Duodenal mucosa (tissue), 2 donors: ENCODE results near the gene LMNA.

Experiments used
- H3K27ac ChIP-seq: one replicate; pipeline ENCODE4 v1.7.0; 2013; ENCODE audit warnings: low read depth, low read length
- H3K27me3 ChIP-seq, 2 donors: one replicate each; pipeline ENCODE4 v1.7.0; 2013; ENCODE audit warnings: low read length in 2 of 2, control low read depth in 1 of 2; ENCODE audit not compliant: insufficient read depth in 2 of 2, control insufficient read depth in 1 of 2
- H3K36me3 ChIP-seq, 2 donors: one replicate each; pipeline ENCODE4 v1.7.0; 2013; ENCODE audit warnings: low read length in 2 of 2, control low read depth in 1 of 2; ENCODE audit not compliant: insufficient read depth in 2 of 2, control insufficient read depth in 1 of 2
- H3K4me1 ChIP-seq, 2 donors: one replicate each; pipeline ENCODE4 v1.7.0; 2013; ENCODE audit warnings: low read length in 2 of 2, control low read depth in 1 of 2; ENCODE audit not compliant: insufficient read depth in 2 of 2, control insufficient read depth in 1 of 2
- H3K4me3 ChIP-seq, 2 donors: one replicate each; pipeline ENCODE4 v1.7.0; 2013; ENCODE audit warnings: low read length in 2 of 2, low read depth in 1 of 2
- H3K9ac ChIP-seq, 2 donors: one replicate each; pipeline ENCODE4 v1.7.0; 2013; ENCODE audit warnings: low read length in 2 of 2, low read depth in 1 of 2
- H3K9me3 ChIP-seq, 2 donors: one replicate each; pipeline ENCODE4 v1.7.0; 2013; ENCODE audit warnings: low read length in 2 of 2, control low read depth in 1 of 2; ENCODE audit not compliant: control insufficient read depth in 1 of 2

Gene LMNA

GRCh38 chr1:156104065-156104810 is 10.3 kb upstream of the LMNA start:
- H3K27ac ChIP-seq = peak overlapping the region; percentile 93
- peaks cover 58 to 60% of the 10 kb centered on the region in 2 donors for H3K4me1 ChIP-seq
- H3K27me3 ChIP-seq = no peaks in the 10 kb centered on the region
- no peaks in the 10 kb centered on the region for H3K9me3 ChIP-seq
- H3K4me3 ChIP-seq = peak overlapping the region in 1 of 2 donors; percentile 68
- peak overlapping the region; percentile 52 to 72 for H3K9ac ChIP-seq
- no peaks in the 10 kb centered on the region for H3K36me3 ChIP-seq

GRCh38 chr1:156104861-156105832 is 9.4 kb upstream of the LMNA start:
- Histone ChIP-seq H3K36me3 (no peaks in the 10 kb centered on the region), H3K27me3 (no peaks in the 10 kb centered on the region), H3K9me3 (no peaks in the 10 kb centered on the region), H3K4me3 (peak overlapping the region in 1 of 2 donors; percentile 68), H3K4me1 (peaks cover 56 to 58% of the 10 kb centered on the region in 2 donors), H3K27ac (peak overlapping the region; percentile 93), H3K9ac (peak overlapping the region; percentile 58 to 85)

GRCh38 chr1:156106624-156107488 is 7.7 kb upstream of the LMNA start:
- Histone ChIP-seq H3K27ac (peak overlapping the region; percentile 78), H3K9me3 (no peaks in the 10 kb centered on the region), H3K36me3 (no peaks in the 10 kb centered on the region), H3K4me3 (peak overlapping the region; percentile 33 to 48), H3K9ac (peak overlapping the region; percentile 57 to 85), H3K27me3 (no peaks in the 10 kb centered on the region), H3K4me1 (peaks cover 46 to 47% of the 10 kb centered on the region in 2 donors)

- no peaks in the 10 kb centered on the region for H3K9me3 ChIP-seq
- peaks cover 34 to 36% of the 10 kb centered on the region in 2 donors for H3K4me1 ChIP-seq
- H3K27me3 ChIP-seq = no peaks in the 10 kb centered on the region
- H3K4me3 ChIP-seq = no peak overlapping the region
- H3K9ac ChIP-seq = no peak overlapping the region
- H3K27ac ChIP-seq = no peak overlapping the region
- H3K36me3 ChIP-seq = no peaks in the 10 kb centered on the region
These were observed 6.5 kb upstream of the LMNA start for GRCh38 chr1:156108057-156108456.

- Histone ChIP-seq H3K9me3 (no peaks in the 10 kb centered on the region), H3K36me3 (no peaks in the 10 kb centered on the region), H3K27me3 (no peaks in the 10 kb centered on the region), H3K4me3 (no peak overlapping the region), H3K9ac (no peak overlapping the region), H3K27ac (no peak overlapping the region), H3K4me1 (peaks cover 30 to 31% of the 10 kb centered on the region in 2 donors)
These were observed 5.8 kb upstream of the LMNA start for GRCh38 chr1:156108664-156109241.

- no peaks in the 10 kb centered on the region for H3K9me3 ChIP-seq
- H3K4me1 ChIP-seq = peaks cover 22 to 23% of the 10 kb centered on the region in 2 donors
- no peak overlapping the region for H3K9ac ChIP-seq
- no peaks in the 10 kb centered on the region for H3K36me3 ChIP-seq
- H3K27me3 ChIP-seq = no peaks in the 10 kb centered on the region
- H3K4me3 ChIP-seq = no peak overlapping the region
- no peak overlapping the region for H3K27ac ChIP-seq
These were observed 4.3 kb upstream of the LMNA start for GRCh38 chr1:156110252-156110651.

- Histone ChIP-seq H3K4me3 (no peak overlapping the region), H3K27ac (no peak overlapping the region), H3K4me1 (peaks cover 18 to 22% of the 10 kb centered on the region in 2 donors), H3K36me3 (no peaks in the 10 kb centered on the region), H3K9ac (no peak overlapping the region), H3K9me3 (no peaks in the 10 kb centered on the region), H3K27me3 (no peaks in the 10 kb centered on the region)
These were observed 3.1 kb upstream of the LMNA start for GRCh38 chr1:156111355-156111962.

- Histone ChIP-seq H3K27me3 (no peaks in the 10 kb centered on the region), H3K4me3 (no peak overlapping the region), H3K9ac (no peak overlapping the region), H3K36me3 (no peaks in the 10 kb centered on the region), H3K4me1 (peaks cover 10 to 19% of the 10 kb centered on the region in 2 donors), H3K9me3 (no peaks in the 10 kb centered on the region), H3K27ac (no peak overlapping the region)
These were observed 2.0 kb upstream of the LMNA start for GRCh38 chr1:156112276-156113137.
